Measurements from ENCODE around the gene DCXR.
A peak's percentile ranks its signal among the peaks of the same experiment; 100 is the strongest.

Gene DCXR

DNA sequence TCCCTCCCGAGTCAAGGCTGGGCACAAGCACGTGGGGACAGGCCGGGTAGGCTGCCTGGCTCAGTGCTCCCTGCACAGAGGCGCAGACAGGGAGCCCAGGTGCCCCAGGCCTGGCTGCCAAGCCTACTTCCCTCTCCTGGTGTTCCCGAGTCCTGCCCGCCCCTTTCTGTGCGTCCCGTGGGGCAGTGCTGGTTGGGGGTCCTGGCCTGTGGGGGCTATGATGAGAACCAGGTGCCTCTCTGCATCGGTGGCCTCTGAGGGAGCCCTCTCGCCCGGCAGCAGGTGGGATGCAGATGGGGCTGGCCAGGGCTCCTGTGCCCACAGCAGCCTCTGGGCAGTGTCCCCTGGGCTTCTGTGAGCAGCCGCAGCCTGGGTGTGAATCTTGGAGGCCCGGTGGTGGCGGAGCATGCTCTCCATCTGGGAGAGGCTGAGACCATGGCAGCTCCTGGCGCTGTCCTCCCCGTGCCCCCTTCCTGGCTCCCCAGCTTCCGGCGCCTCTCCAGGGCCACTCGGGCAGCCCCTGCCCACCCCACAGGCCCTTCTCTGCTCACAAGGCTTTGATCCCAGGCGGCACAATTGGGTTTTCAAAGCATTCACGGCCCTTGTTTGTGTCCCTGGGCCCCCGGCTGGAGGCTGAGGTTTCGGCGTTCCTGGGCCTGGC, 22.1 kb downstream of the DCXR start:
- H3K27ac ChIP-seq (ENCODE audit: insufficient read depth, low read depth, low read length, poor library complexity, severe bottlenecking), result peak overlapping the region; percentile 36
- H3K4me1 ChIP-seq (ENCODE audit: control insufficient read depth, insufficient read depth, low read length), result peaks cover 18% of the 10 kb centered on the region
- no peak overlapping the region for H3K4me3 ChIP-seq (ENCODE audit: insufficient read depth, low read depth, low read length)
- H3K36me3 ChIP-seq (ENCODE audit: control insufficient read depth, insufficient read depth, low read length), result no peaks in the 10 kb centered on the region
- 75 to 79% methylated on average over 24 of the region's 24 CpGs for WGBS, 2 experiments
- no peaks in the 10 kb centered on the region for H3K27me3 ChIP-seq (ENCODE audit: control insufficient read depth, insufficient read depth, low read length, poor library complexity, severe bottlenecking)
- H3K9me3 ChIP-seq (ENCODE audit: control insufficient read depth, low read length), result no peaks in the 10 kb centered on the region

DNA sequence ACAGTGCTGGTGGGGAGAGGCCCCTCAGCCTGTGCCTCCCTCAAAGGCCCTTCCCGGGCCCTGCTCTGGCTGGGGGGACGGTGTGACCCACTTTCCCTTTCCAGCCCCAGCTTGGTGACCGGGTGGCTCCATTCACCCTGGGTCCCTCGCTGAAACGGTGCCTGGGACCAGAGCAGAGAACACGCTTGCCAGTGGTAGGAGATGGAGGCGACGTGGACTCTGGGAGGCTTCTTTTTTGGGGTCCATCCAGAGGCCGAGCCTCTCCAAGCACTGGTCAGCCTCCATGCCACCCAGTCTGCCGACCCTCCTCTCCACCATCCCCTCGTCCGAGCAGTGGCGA, 22.6 kb downstream of the DCXR start:
- Histone ChIP-seq H3K36me3 (ENCODE audit: control insufficient read depth, insufficient read depth, low read length) (no peaks in the 10 kb centered on the region), H3K4me1 (ENCODE audit: control insufficient read depth, insufficient read depth, low read length) (peaks cover 18% of the 10 kb centered on the region), H3K9me3 (ENCODE audit: control insufficient read depth, low read length) (no peaks in the 10 kb centered on the region), H3K27ac (ENCODE audit: insufficient read depth, low read depth, low read length, poor library complexity, severe bottlenecking) (no peak overlapping the region), H3K4me3 (ENCODE audit: insufficient read depth, low read depth, low read length) (no peak overlapping the region), H3K27me3 (ENCODE audit: control insufficient read depth, insufficient read depth, low read length, poor library complexity, severe bottlenecking) (no peaks in the 10 kb centered on the region)
- WGBS, 2 experiments, result 91% methylated on average over 13 of the region's 13 CpGs

DNA sequence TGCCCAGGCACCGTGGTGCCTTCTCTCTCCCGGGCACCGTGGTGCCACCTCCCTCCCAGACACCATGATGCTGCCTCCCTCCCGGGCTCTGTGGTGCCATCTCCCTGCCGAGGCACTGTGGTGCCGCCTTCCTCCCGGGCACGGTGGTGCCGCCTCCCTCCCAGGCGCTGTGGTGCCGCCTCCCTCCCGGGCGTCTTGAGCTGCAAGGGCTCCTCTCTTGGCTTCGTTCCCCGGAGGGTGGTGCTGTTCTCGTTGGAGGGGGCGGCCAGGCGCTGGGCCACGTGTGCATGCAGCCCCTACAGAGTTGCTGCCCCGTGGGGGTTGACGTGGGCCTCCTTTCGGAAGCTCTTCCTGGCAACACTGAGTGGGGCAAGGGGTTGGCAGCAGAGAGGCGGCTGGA, 23.1 kb downstream of the DCXR start:
- H3K27me3 ChIP-seq (ENCODE audit: control insufficient read depth, insufficient read depth, low read length, poor library complexity, severe bottlenecking), result no peaks in the 10 kb centered on the region
- no peaks in the 10 kb centered on the region for H3K9me3 ChIP-seq (ENCODE audit: control insufficient read depth, low read length)
- no peak overlapping the region for H3K27ac ChIP-seq (ENCODE audit: insufficient read depth, low read depth, low read length, poor library complexity, severe bottlenecking)
- peaks cover 18% of the 10 kb centered on the region for H3K4me1 ChIP-seq (ENCODE audit: control insufficient read depth, insufficient read depth, low read length)
- WGBS, 2 experiments, result 94 to 96% methylated on average over 23 of the region's 23 CpGs
- no peak overlapping the region for H3K4me3 ChIP-seq (ENCODE audit: insufficient read depth, low read depth, low read length)
- no peaks in the 10 kb centered on the region for H3K36me3 ChIP-seq (ENCODE audit: control insufficient read depth, insufficient read depth, low read length)

DNA sequence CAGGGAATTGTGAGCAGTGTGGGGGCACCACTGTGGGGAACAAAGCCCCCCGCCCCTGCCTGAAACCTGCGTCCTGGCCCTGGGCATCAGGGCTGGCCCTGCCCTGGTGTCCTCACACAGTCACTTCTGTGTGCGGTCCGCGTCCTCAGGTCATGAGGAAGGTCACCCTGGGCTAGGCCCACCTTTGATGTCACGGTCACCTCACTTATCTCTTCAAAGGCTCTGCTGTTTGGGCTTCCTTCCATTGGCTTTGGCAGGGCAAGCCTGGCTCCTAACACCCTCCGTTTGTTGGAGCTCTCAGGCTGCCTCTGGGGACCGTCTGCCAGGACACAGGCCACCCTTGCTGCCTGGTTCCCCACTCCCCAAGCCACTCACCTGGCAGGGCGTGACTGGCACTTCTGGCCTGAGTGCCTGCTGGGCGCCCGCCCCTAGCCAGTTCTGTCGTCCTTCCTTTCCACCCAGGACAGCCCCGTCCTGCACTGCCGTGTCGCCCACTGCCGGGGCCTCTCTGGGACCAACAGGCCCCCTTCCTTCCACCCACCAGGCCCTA, 23.6 kb downstream of the DCXR start:
- Histone ChIP-seq H3K36me3 (ENCODE audit: control insufficient read depth, insufficient read depth, low read length) (no peaks in the 10 kb centered on the region), H3K27me3 (ENCODE audit: control insufficient read depth, insufficient read depth, low read length, poor library complexity, severe bottlenecking) (no peaks in the 10 kb centered on the region), H3K27ac (ENCODE audit: insufficient read depth, low read depth, low read length, poor library complexity, severe bottlenecking) (no peak overlapping the region), H3K4me1 (ENCODE audit: control insufficient read depth, insufficient read depth, low read length) (peaks cover 18% of the 10 kb centered on the region), H3K9me3 (ENCODE audit: control insufficient read depth, low read length) (no peaks in the 10 kb centered on the region), H3K4me3 (ENCODE audit: insufficient read depth, low read depth, low read length) (no peak overlapping the region)
- WGBS, 2 experiments, result 93 to 94% methylated on average over 16 of the region's 16 CpGs

DNA sequence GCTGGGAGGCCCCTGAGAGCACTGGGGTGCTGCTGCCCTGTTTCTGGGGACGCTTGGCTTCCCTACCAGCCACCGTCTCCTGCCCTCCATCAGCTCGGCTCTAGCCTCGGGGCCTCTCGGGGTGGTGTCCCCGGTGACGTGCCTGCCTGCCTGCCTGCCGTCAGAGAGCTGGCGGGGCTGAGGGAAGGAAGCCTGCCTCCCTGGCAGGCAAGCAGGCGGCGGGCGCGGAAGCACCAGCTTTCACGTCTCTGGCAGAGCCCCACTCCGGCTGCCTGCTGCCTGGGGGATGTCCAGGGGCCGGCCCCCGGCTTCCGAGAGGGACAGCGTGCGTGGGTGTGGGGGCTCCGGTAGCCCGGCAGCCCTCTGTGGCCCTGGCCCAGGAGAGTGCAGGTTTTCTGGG, 24.2 kb downstream of the DCXR start:
- no peak overlapping the region for H3K27ac ChIP-seq (ENCODE audit: insufficient read depth, low read depth, low read length, poor library complexity, severe bottlenecking)

DNA sequence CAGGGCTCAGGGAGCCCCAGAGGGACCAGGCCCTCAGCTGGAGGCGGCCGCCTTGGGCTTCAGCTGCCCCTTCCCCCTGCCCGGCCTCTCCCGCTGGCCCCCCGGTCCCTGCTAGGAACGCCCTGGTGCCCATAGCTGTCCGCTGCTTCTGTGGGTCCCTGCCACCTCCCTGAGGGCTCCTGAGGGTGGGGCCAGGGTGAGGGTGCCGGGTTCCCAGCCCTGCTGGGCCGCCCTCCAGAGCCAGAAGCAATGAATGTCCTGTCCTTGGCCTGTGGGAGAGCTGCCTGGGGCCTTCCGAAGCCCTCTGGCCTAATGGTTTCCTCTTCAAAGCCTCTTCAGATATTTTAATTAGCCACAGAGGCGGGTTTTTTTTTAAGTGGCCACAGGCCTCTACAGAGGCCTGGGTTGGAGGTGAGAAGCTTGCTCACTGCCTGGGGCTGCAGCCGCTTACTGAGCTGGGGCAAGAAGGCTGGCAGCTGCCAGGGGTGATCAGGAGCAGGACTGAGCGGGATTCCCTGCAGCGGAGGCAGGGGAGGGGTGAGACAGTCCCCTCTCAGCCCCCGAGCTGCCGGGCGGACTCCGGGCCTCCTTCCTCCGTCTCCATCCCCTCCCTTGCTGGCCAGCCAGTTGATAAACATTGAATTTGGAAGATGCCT, 24.7 kb downstream of the DCXR start:
- WGBS, 2 experiments, result 79 to 81% methylated on average over 19 of the region's 19 CpGs
- Histone ChIP-seq H3K9me3 (ENCODE audit: control insufficient read depth, low read length) (no peaks in the 10 kb centered on the region), H3K27me3 (ENCODE audit: control insufficient read depth, insufficient read depth, low read length, poor library complexity, severe bottlenecking) (no peaks in the 10 kb centered on the region), H3K27ac (ENCODE audit: insufficient read depth, low read depth, low read length, poor library complexity, severe bottlenecking) (peak overlapping the region; percentile 30), H3K4me3 (ENCODE audit: insufficient read depth, low read depth, low read length) (no peak overlapping the region), H3K36me3 (ENCODE audit: control insufficient read depth, insufficient read depth, low read length) (no peaks in the 10 kb centered on the region), H3K4me1 (ENCODE audit: control insufficient read depth, insufficient read depth, low read length) (peaks cover 18% of the 10 kb centered on the region)

More for the DNA sequence above, 24.2 kb downstream of the DCXR start:
- Histone ChIP-seq H3K27me3 (ENCODE audit: control insufficient read depth, insufficient read depth, low read length, poor library complexity, severe bottlenecking) (no peaks in the 10 kb centered on the region), H3K4me1 (ENCODE audit: control insufficient read depth, insufficient read depth, low read length) (peaks cover 18% of the 10 kb centered on the region), H3K36me3 (ENCODE audit: control insufficient read depth, insufficient read depth, low read length) (no peaks in the 10 kb centered on the region), H3K9me3 (ENCODE audit: control insufficient read depth, low read length) (no peaks in the 10 kb centered on the region), H3K4me3 (ENCODE audit: insufficient read depth, low read depth, low read length) (no peak overlapping the region)
- WGBS, 2 experiments, result 89 to 90% methylated on average over 22 of the region's 22 CpGs

DNA sequence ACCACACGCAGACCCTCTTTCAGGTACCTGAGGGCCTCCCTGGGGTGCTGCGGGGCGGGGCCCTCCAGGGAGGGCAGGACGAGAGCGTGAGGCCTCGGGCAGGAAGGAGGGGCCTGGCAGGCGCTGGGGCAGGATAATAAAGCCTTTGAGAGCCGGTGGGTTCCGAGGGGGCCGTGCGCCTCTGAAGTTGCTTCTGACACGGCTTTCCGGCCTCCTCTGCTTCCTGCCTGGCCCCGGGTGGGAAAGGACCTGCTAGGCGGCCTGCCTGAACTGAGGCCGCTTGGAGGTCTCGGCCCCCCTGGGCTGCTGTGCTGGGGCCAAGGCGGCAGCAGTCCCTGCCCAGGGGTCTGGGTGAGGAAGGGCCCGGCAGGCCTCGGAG, 25.2 kb downstream of the DCXR start:
- peaks cover 21% of the 10 kb centered on the region for H3K4me1 ChIP-seq (ENCODE audit: control insufficient read depth, insufficient read depth, low read length)
- peak overlapping the region; percentile 30 for H3K27ac ChIP-seq (ENCODE audit: insufficient read depth, low read depth, low read length, poor library complexity, severe bottlenecking)
- H3K36me3 ChIP-seq (ENCODE audit: control insufficient read depth, insufficient read depth, low read length), result no peaks in the 10 kb centered on the region
- 76 to 82% methylated on average over 20 of the region's 20 CpGs for WGBS, 2 experiments
- H3K9me3 ChIP-seq (ENCODE audit: control insufficient read depth, low read length), result no peaks in the 10 kb centered on the region
- H3K27me3 ChIP-seq (ENCODE audit: control insufficient read depth, insufficient read depth, low read length, poor library complexity, severe bottlenecking), result no peaks in the 10 kb centered on the region
- H3K4me3 ChIP-seq (ENCODE audit: insufficient read depth, low read depth, low read length), result no peak overlapping the region

DNA sequence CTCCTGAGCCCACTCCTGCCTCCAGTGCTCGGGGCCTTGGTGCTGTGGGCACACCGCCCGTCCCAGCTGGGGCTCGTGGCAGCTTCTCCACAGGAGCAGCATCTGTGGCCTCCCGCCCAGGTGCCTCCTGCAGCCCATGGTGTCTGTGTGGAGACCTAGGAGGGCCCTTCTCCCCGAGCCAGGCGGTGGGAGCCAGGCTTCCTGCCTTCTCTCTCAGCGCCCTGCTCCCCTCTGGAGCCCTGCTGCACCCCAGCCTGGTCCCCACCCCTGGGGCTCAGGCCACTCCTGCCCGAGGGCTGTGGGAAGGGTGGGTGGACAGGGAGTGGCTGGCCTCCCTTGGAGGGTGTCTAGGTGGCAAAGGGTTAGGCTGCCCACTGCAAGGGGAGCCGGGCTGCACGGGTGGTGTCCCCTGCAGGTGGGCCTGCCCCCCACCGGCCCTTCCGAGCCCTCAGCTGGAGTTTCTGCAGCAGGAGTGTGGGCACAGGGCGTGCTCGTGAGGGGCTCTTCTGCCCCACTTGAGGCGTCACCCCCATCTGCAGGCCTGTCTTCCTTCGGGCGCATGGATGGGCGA, 25.8 kb downstream of the DCXR start:
- Histone ChIP-seq H3K4me1 (ENCODE audit: control insufficient read depth, insufficient read depth, low read length) (peaks cover 24% of the 10 kb centered on the region), H3K27me3 (ENCODE audit: control insufficient read depth, insufficient read depth, low read length, poor library complexity, severe bottlenecking) (no peaks in the 10 kb centered on the region), H3K9me3 (ENCODE audit: control insufficient read depth, low read length) (no peaks in the 10 kb centered on the region), H3K4me3 (ENCODE audit: insufficient read depth, low read depth, low read length) (no peak overlapping the region), H3K27ac (ENCODE audit: insufficient read depth, low read depth, low read length, poor library complexity, severe bottlenecking) (no peak overlapping the region), H3K36me3 (ENCODE audit: control insufficient read depth, insufficient read depth, low read length) (no peaks in the 10 kb centered on the region)
- 91 to 95% methylated on average over 19 of the region's 19 CpGs for WGBS, 2 experiments

DNA sequence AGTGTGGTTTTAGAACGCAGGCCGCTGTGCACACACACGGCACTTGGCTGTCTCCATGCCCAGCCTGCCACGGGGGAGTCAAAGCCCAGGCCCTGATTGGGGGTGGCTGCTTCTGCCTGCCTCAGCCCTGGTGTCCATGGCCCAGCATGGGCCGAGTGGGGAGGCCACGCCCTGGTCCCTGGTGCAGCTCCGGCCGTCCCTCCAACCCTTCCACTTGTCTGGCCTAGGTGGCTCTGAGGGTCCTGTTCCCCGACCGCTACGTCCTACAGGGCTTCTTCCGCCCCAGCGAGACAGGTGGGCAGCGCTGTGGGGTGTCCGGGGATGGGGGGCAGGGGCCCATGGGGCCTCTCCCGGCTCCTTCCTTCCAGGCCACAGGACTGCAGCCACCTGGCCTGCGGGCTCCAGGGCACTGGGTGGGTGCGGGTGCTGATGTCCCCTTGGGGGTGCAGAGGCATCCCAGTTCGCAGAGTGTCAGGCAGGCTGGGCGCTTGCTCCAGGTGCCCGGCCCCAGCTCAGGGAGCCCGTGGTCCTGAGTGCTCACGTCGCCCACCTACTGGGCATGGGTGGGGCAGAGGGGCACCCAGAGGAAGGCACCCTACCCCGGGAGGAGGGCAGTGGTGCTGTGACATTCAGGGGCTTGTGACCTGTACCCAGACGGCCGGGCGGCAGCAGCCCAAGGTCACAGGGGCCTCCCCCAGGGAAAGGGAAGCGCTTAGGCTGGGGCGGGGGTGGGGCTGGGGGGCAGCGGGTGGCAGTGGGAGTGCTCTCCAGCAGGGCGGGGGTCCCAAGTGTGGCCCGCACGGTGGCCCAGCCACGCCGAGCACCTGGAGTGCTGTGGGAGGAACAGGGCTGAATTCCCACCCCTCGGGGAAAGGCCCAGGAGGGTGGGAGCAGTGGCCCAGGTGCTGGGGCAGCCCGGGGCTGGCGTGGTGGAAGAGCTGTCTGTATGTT, 26.6 kb downstream of the DCXR start:
- Histone ChIP-seq H3K27me3 (ENCODE audit: control insufficient read depth, insufficient read depth, low read length, poor library complexity, severe bottlenecking) (no peaks in the 10 kb centered on the region), H3K36me3 (ENCODE audit: control insufficient read depth, insufficient read depth, low read length) (no peaks in the 10 kb centered on the region), H3K4me1 (ENCODE audit: control insufficient read depth, insufficient read depth, low read length) (peaks cover 20% of the 10 kb centered on the region), H3K9me3 (ENCODE audit: control insufficient read depth, low read length) (no peaks in the 10 kb centered on the region), H3K27ac (ENCODE audit: insufficient read depth, low read depth, low read length, poor library complexity, severe bottlenecking) (no peak overlapping the region), H3K4me3 (ENCODE audit: insufficient read depth, low read depth, low read length) (no peak overlapping the region)
- WGBS, 2 experiments, result 95 to 97% methylated on average over 39 of the region's 39 CpGs

DNA sequence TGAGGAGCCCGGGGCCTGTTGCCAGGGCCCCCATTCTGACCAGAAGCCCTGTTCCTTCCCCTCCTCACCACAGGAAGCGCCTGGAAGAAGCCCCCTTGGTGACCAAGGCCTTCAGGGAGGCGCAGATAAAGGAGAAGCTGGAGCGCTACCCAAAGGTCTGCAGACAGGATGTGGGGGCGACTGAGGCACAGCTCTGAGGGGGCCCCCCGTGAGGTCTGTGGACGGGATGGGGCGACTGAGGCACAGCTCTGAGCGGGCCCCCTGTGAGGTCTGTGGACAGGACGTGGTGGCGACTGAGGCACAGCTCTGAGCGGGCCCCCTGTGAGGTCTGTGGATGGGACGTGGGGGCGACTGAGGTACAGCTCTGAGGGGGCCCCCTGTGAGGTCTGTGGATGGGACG, 28.1 kb downstream of the DCXR start:
- Histone ChIP-seq H3K4me3 (ENCODE audit: insufficient read depth, low read depth, low read length) (no peak overlapping the region), H3K27me3 (ENCODE audit: control insufficient read depth, insufficient read depth, low read length, poor library complexity, severe bottlenecking) (no peaks in the 10 kb centered on the region), H3K27ac (ENCODE audit: insufficient read depth, low read depth, low read length, poor library complexity, severe bottlenecking) (no peak overlapping the region), H3K9me3 (ENCODE audit: control insufficient read depth, low read length) (no peaks in the 10 kb centered on the region), H3K4me1 (ENCODE audit: control insufficient read depth, insufficient read depth, low read length) (peaks cover 12% of the 10 kb centered on the region), H3K36me3 (ENCODE audit: control insufficient read depth, insufficient read depth, low read length) (no peaks in the 10 kb centered on the region)
- 92 to 93% methylated on average over 15 of the region's 15 CpGs for whole genome bisulfite sequencing, 2 experiments

All from ectodermal cell (in vitro differentiated cells).